K562 (cell line): ENCODE measurements around the gene CD84. TPM values are rescaled to one million over a fixed set of nuclear protein-coding genes. Genes with fewer than 3 reads are reported as not detected.

Source experiments
- ATAC-seq: fragments of 200-7000 bp; cut with Tn5 transposase; 3 replicates; pipeline ENCODE4 v1.9.1; 2020; ENCODE audit warnings: moderate library complexity
- BruUV-seq: library from RNA; stranded (reverse); fragments of 400-500 nt; replicated peaks from 2 replicates; lab custom pipeline; 2021; lab: Mats Ljungman, UMichigan
- CTCF ChIA-PET: fragments of 300-600 bp; formaldehyde crosslinking; extraction: SDS; loops from one replicate; lab custom pipeline; 2021; ENCODE audit warnings: low intra/inter-chr PET ratio; lab: Yijun Ruan, JAX
- POLR2A ChIA-PET: fragments of 300-600, 350-650 bp; sonication (Branson Sonifier 250); formaldehyde crosslinking; extraction: SDS; loops from one replicate; lab custom pipeline; 2021; ENCODE audit warnings: antibody characterized with exemption, inconsistent platforms; lab: Yijun Ruan, JAX
- DNase-seq, 4 experiments: peaks; one replicate each; pipeline versions ENCODE4 v3.0.0 to v3.0.0-alpha.2; 2011 to 2018; ENCODE audit warnings: low spot score in 3 of 4, mixed read lengths in 3 of 4; ENCODE audit errors: extremely low read depth in 1 of 4
- FAIRE-seq: peaks from 2 replicates; lab custom pipeline; 2011; peaks lifted over from hg19 to GRCh38; lab: Jason Lieb, UNC
- H2AFZ ChIP-seq: 2 replicates; pipeline ENCODE4 v1.6.0; 2011; ENCODE audit warnings: low read depth, low read length, control low read depth, inconsistent platforms
- H3K27ac ChIP-seq: fragments of 200-600 bp; 3 replicates; pipeline ENCODE4 v1.8.0; 2011; ENCODE audit warnings: low read depth, mild to moderate bottlenecking, control low read depth, inconsistent platforms, low read length, moderate library complexity, mixed read lengths; ENCODE audit errors: extremely low read depth
- H3K27me3 ChIP-seq, 2 experiments: fragments of 300-600 bp in 1 of 2; 2 replicates in 1 of 2; 3 replicates in 1 of 2; pipeline versions ENCODE4 v1.6.0 to v1.8.0; 2011; ENCODE audit warnings: inconsistent platforms in 2 of 2, low read length in 2 of 2, mild to moderate bottlenecking in 1 of 2, mixed read lengths in 1 of 2, moderate library complexity in 1 of 2; ENCODE audit not compliant: control insufficient read depth in 2 of 2, insufficient read depth in 2 of 2
- H3K36me3 ChIP-seq: fragments of 300-600 bp; 3 replicates; pipeline ENCODE4 v1.8.0; 2011; ENCODE audit warnings: mild to moderate bottlenecking, low read length, inconsistent platforms; ENCODE audit not compliant: control insufficient read depth, insufficient read depth
- H3K4me1 ChIP-seq, 2 experiments: fragments of 200-600 bp in 1 of 2; replicated peaks in 1 of 2; 2 replicates in 1 of 2; 3 replicates in 1 of 2; pipeline versions ENCODE4 v1.5.1 to v1.8.0; 2011; ENCODE audit warnings: inconsistent platforms in 2 of 2, low read length in 2 of 2, mild to moderate bottlenecking in 1 of 2, mixed read lengths in 1 of 2, moderate library complexity in 1 of 2; ENCODE audit not compliant: control insufficient read depth in 2 of 2, insufficient read depth in 2 of 2
- H3K4me2 ChIP-seq: 2 replicates; pipeline ENCODE4 v1.6.1; 2011; ENCODE audit warnings: low read length, control low read depth, inconsistent platforms, mixed read lengths; ENCODE audit not compliant: insufficient read depth
- H3K4me3 ChIP-seq: fragments of 200-600 bp; sonication (generic), shearing (Covaris generic); 2 replicates; pipeline ENCODE4 v1.5.1; 2016; ENCODE audit warnings: control low read depth, inconsistent platforms
- H3K79me2 ChIP-seq: fragments of 200-600 bp; 3 replicates; pipeline ENCODE4 v1.8.0; 2011; ENCODE audit warnings: low read length, inconsistent platforms; ENCODE audit not compliant: control insufficient read depth, insufficient read depth
- H3K9ac ChIP-seq, 2 experiments: 2 replicates each; pipeline versions ENCODE4 v1.6.0 to v1.6.1; 2011; ENCODE audit warnings: low read depth in 2 of 2, low read length in 2 of 2, control low read depth in 1 of 2, inconsistent platforms in 1 of 2, mild to moderate bottlenecking in 1 of 2, mixed read lengths in 1 of 2; ENCODE audit not compliant: insufficient read depth in 1 of 2
- H3K9me1 ChIP-seq: one replicate; pipeline ENCODE4 v1.6.0; 2011; ENCODE audit warnings: inconsistent platforms, mild to moderate bottlenecking, low read length, moderate library complexity; ENCODE audit not compliant: control insufficient read depth, insufficient read depth
- H3K9me3 ChIP-seq: replicated peaks from 2 replicates; pipeline ENCODE4 v1.5.1; 2011; ENCODE audit warnings: low read depth, low read length, inconsistent platforms; ENCODE audit not compliant: control insufficient read depth, insufficient read depth
- H4K20me1 ChIP-seq: replicated peaks from 2 replicates; pipeline ENCODE4 v1.6.1; 2011; ENCODE audit warnings: low read length, inconsistent platforms, mixed read lengths; ENCODE audit not compliant: control insufficient read depth, insufficient read depth
- ADNP ChIP-seq: fragments of 200-800 bp; sonication (Bioruptor generic); IDR thresholded peaks from 2 replicates; pipeline ENCODE4 v1.6.1; 2016; ENCODE audit warnings: missing genetic modification characterization, missing compliant biosample characterization
- C11orf30 ChIP-seq: fragments of 450-650 bp; IDR thresholded peaks from 2 replicates; pipeline ENCODE4 v1.6.1; 2016; ENCODE audit warnings: low read depth, mild to moderate bottlenecking
- EP400 ChIP-seq: fragments of 450-650 bp; IDR thresholded peaks from 2 replicates; pipeline ENCODE4 v1.6.1; 2017; ENCODE audit warnings: antibody characterized with exemption, mild to moderate bottlenecking, moderate library complexity
- RBFOX2 ChIP-seq: fragments of 200-400 bp; formaldehyde crosslinking; IDR thresholded peaks from 2 replicates; pipeline ENCODE4 v1.6.1; 2017; ENCODE audit warnings: low read depth, mild to moderate bottlenecking, low read length, moderate library complexity
- SRF ChIP-seq, 2 experiments: fragments of 250-450, 450-650 bp in 1 of 2; sonication (Bioruptor Pico) in 1 of 2; sonication (generic) in 1 of 2; formaldehyde crosslinking; IDR thresholded peaks; 2 replicates each; pipeline versions ENCODE4 v1.5.0 to v1.5.1; 2020 to 2022; ENCODE audit warnings: mild to moderate bottlenecking in 1 of 2, missing genetic modification reagents in 1 of 2
- STAT5A ChIP-seq: IDR thresholded peaks from 2 replicates; pipeline ENCODE4 v1.6.1; 2012; ENCODE audit warnings: low read length, inconsistent platforms, borderline replicate concordance
- ZNF407 ChIP-seq: fragments of 450-650 bp; IDR thresholded peaks from 2 replicates; pipeline ENCODE4 v1.6.1; 2016; ENCODE audit warnings: low read depth
- ZSCAN32 ChIP-seq: fragments of 450-650 bp; formaldehyde crosslinking; IDR thresholded peaks from 2 replicates; pipeline ENCODE4 v1.4.0; 2020; ENCODE audit warnings: mild to moderate bottlenecking, moderate library complexity
- WGBS: fragments of 100-300 bp; shearing (Covaris generic); methylation state at CpG from one replicate; pipeline ENCODE4 v1.1.6; 2016; ENCODE audit warnings: low coverage, mixed read lengths; ENCODE audit not compliant: insufficient coverage; ENCODE audit errors: missing lambda C conversion rate; 5-methylcytosine and 5-hydroxymethylcytosine counted together
- in situ Hi-C: fragments of 300-500 bp; cut with MboI; formaldehyde crosslinking; loops from 4 replicates; pipeline ENCODE4 v1.15.0; 2018; ENCODE audit warnings: inconsistent platforms, mixed read lengths
- intact Hi-C: fragments of 100-400 bp; cut with micrococcal nuclease; formaldehyde crosslinking; loops from 2 replicates; pipeline ENCODE4 v1.14.2; 2022
- polyA plus RNA-seq, 8 experiments: library from polyadenylated mRNA; depleted of rRNA in 4 of 8; stranded (reverse) in 5 of 8; unstranded in 3 of 8; fragments of >200 nt; fragmentation: Nextera tagmentation in 2 of 8; fragmentation: Illumina TruSeq in 1 of 8; extraction: Ambion mirVana in 2 of 8; extraction: Trizol in 1 of 8; gene quantifications; 2 replicates each; pipeline versions ENCODE4 v1.2.1 to v1.2.3, GENCODE V29; 2011 to 2014; ENCODE audit warnings: inconsistent platforms in 1 of 8, missing spikeins in 1 of 8
- total RNA-seq, 7 experiments: library from RNA; depleted of rRNA in 6 of 7; stranded (reverse); fragments of >200 nt in 6 of 7; fragmentation: Illumina TruSeq in 2 of 7; extraction: Trizol in 2 of 7; gene quantifications; 2 replicates each; pipeline versions ENCODE4 v1.2.1 to v1.2.3, GENCODE V29; 2011 to 2021; ENCODE audit warnings: low replicate concordance in 1 of 7
- TF ChIP-seq, protein P1 (sequence below): sonication (generic); formaldehyde crosslinking; IDR thresholded peaks from 2 replicates; pipeline ENCODE4 v1.8.0; 2022; ENCODE audit warnings: missing genetic modification reagents, mild to moderate bottlenecking, moderate library complexity, borderline replicate concordance
- TF ChIP-seq, protein P2 (sequence below): fragments of 250-450 bp; sonication (Bioruptor Pico); IDR thresholded peaks from 2 replicates; pipeline ENCODE4 v1.5.1; 2021; ENCODE audit warnings: mild to moderate bottlenecking

The CD84 gene
- total and polyA plus RNA-seq, 9 of the 15 experiments (the other 6 are each of a cell fraction or from before 2014, with no cell fraction given) = 0.82 to 6.8 (median 2.0) TPM

GRCh38 chr1:160605205-160605604, 25.9 kb upstream of the CD84 start:
- FAIRE-seq (no peak), ATAC-seq (no peak), DNase-seq (no peak)
- Histone ChIP-seq H3K4me1 (peaks cover 0 to 15% of the 10 kb centered on the region in 2 experiments; a peak in 2 of 5 replicates), H3K9me1 (no peaks in the 10 kb centered on the region), H3K27ac (no peak overlapping the region), H3K4me2 (no peak overlapping the region), H3K4me3 (no peak overlapping the region), H4K20me1 (no peaks in the 10 kb centered on the region), H3K27me3 (no peaks in the 10 kb centered on the region), H3K79me2 (no peaks in the 10 kb centered on the region), H3K9me3 (peaks cover 26% of the 10 kb centered on the region), H2AFZ (no peak overlapping the region), H3K9ac (no peak overlapping the region), H3K36me3 (no peaks in the 10 kb centered on the region)
- intact Hi-C loops (loop anchor here (10.0 kb wide), 1 partner anchor 410 kb away; the partner anchor contains the start of gene CASQ1), in situ Hi-C loops (loop anchor here (5.0 kb wide), 1 partner anchor 178 kb away; no protein-coding TSS in a partner anchor)
- ChIA-PET CTCF (no interaction called here), POLR2A (interaction anchor here (0.7 kb wide), 1 partner anchor 38 kb away, joined by 3 read pairs; no protein-coding TSS in a partner anchor)
- 92% methylated on average over 2 of the region's 2 CpGs for WGBS
- BruUV-seq = no TSS peak
- TF ChIP-seq, protein P1, sequence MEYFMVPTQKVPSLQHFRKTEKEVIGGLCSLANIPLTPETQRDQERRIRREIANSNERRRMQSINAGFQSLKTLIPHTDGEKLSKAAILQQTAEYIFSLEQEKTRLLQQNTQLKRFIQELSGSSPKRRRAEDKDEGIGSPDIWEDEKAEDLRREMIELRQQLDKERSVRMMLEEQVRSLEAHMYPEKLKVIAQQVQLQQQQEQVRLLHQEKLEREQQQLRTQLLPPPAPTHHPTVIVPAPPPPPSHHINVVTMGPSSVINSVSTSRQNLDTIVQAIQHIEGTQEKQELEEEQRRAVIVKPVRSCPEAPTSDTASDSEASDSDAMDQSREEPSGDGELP (CRISPR knock-in tag) = no peak
- TF ChIP-seq ZSCAN32 (CRISPR knock-in tag) (no peak), EP400 (no peak), ADNP (tag) (no peak), RBFOX2 (no peak), C11orf30 (no peak), ZNF407 (no peak), STAT5A (no peak), SRF (CRISPR knock-in tag; IDR thresholded peaks at IDR 0.05) (no peak)
- TF ChIP-seq, protein P2, sequence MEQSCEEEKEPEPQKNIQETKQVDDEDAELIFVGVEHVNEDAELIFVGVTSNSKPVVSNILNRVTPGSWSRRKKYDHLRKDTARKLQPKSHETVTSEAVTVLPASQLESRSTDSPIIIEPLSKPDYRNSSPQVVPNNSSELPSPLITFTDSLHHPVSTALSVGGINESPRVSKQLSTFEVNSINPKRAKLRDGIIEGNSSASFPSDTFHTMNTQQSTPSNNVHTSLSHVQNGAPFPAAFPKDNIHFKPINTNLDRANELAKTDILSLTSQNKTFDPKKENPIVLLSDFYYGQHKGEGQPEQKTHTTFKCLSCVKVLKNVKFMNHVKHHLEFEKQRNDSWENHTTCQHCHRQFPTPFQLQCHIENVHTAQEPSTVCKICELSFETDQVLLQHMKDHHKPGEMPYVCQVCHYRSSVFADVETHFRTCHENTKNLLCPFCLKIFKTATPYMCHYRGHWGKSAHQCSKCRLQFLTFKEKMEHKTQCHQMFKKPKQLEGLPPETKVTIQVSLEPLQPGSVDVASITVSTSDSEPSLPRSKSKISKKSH (CRISPR knock-in tag) = no peak
